ENCODE measurements around the gene COL27A1.

DNA sequence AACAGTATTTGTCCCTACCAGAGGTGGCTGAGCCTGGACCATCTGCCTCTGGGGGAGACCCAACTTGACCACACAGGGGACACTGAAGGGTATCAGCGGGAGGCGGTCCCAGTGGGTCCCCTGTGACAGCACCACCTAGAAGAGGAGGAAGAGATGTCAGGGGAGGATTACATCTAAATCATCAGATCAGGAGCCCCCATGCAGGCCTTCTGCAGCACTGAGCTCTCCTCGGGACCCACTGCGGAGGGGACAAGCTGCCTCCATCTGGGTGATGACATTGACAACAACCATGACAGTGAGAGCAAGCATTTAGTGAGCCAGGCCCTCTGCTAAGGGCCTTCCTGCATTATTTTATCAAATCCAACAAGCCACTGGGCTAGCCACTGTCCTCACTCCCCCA lies 186.7 kb downstream of the COL27A1 start:
- no peak for TF ChIP-seq TCF4 (CRISPR knock-in tag; IDR thresholded peaks at IDR 0.05; ENCODE audit: borderline replicate concordance)
- no peak for TF ChIP-seq SNAI2 (CRISPR knock-in tag; IDR thresholded peaks at IDR 0.05)
- TF ChIP-seq ZFP30 (CRISPR knock-in tag; IDR thresholded peaks at IDR 0.05) = no peak
- TF ChIP-seq ZFP3 (CRISPR knock-in tag; IDR thresholded peaks at IDR 0.05) = no peak
- TF ChIP-seq RARB (CRISPR knock-in tag; IDR thresholded peaks at IDR 0.05) = no peak
- TF ChIP-seq, protein P1, sequence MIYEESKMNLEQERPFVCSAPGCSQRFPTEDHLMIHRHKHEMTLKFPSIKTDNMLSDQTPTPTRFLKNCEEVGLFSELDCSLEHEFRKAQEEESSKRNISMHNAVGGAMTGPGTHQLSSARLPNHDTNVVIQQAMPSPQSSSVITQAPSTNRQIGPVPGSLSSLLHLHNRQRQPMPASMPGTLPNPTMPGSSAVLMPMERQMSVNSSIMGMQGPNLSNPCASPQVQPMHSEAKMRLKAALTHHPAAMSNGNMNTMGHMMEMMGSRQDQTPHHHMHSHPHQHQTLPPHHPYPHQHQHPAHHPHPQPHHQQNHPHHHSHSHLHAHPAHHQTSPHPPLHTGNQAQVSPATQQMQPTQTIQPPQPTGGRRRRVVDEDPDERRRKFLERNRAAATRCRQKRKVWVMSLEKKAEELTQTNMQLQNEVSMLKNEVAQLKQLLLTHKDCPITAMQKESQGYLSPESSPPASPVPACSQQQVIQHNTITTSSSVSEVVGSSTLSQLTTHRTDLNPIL (CRISPR knock-in tag; IDR thresholded peaks at IDR 0.05; ENCODE audit: low read depth) = no peak
- TF ChIP-seq PATZ1 (CRISPR knock-in tag; IDR thresholded peaks at IDR 0.05; ENCODE audit: borderline replicate concordance) = no peak
- no peak for TF ChIP-seq POU6F1 (CRISPR knock-in tag; IDR thresholded peaks at IDR 0.05; ENCODE audit: borderline replicate concordance, low read depth)
- TF ChIP-seq ARNTL (CRISPR knock-in tag; IDR thresholded peaks at IDR 0.05; ENCODE audit: borderline replicate concordance, low read depth) = no peak
- no peak for TF ChIP-seq ISL1 (CRISPR knock-in tag; IDR thresholded peaks at IDR 0.05)
- TF ChIP-seq BACH2 (CRISPR knock-in tag; IDR thresholded peaks at IDR 0.05; ENCODE audit: borderline replicate concordance) = no peak
